ENCODE data around the gene GATA6. TPM values are rescaled to one million over a fixed set of nuclear protein-coding genes. Genes with fewer than 3 reads are reported as not detected.

Gene GATA6
- total RNA-seq, 1 donor from 2014 or later: 89.3 TPM

GRCh38 chr18:22149710-22150109, 19.7 kb upstream of the GATA6 start:
- intact Hi-C loops (cut with DNase I): no loop called here
- no peak for TF ChIP-seq CTCF (IDR thresholded peaks at IDR 0.05)
- no peak for DNase-seq (ENCODE audit: low spot score in 2 of 2)
- no peaks in the 10 kb centered on the region for H3K4me1 ChIP-seq
- no peaks in the 10 kb centered on the region for H3K36me3 ChIP-seq
- H3K9me3 ChIP-seq: no peaks in the 10 kb centered on the region
- H3K4me3 ChIP-seq: no peak overlapping the region
- H3K27me3 ChIP-seq: no peaks in the 10 kb centered on the region
- H3K27ac ChIP-seq: no peak overlapping the region

- Histone ChIP-seq H3K4me3 (no peak overlapping the region), H3K9me3 (no peaks in the 10 kb centered on the region), H3K4me1 (no peaks in the 10 kb centered on the region), H3K36me3 (no peaks in the 10 kb centered on the region), H3K27ac (no peak overlapping the region), H3K27me3 (no peaks in the 10 kb centered on the region)
- DNase-seq (ENCODE audit: low spot score in 2 of 2): no peak
- TF ChIP-seq CTCF (IDR thresholded peaks at IDR 0.05): no peak
- intact Hi-C loops (cut with DNase I): no loop called here
These were observed 17.3 kb upstream of the GATA6 start for GRCh38 chr18:22152093-22152492.

GRCh38 chr18:22153428-22153827, 16.0 kb upstream of the GATA6 start:
- Histone ChIP-seq H3K4me1 (no peaks in the 10 kb centered on the region), H3K27ac (no peak overlapping the region), H3K36me3 (no peaks in the 10 kb centered on the region), H3K27me3 (no peaks in the 10 kb centered on the region), H3K4me3 (no peak overlapping the region), H3K9me3 (no peaks in the 10 kb centered on the region)
- DNase-seq (ENCODE audit: low spot score in 2 of 2): no peak
- intact Hi-C loops (cut with DNase I): no loop called here
- TF ChIP-seq CTCF (IDR thresholded peaks at IDR 0.05): no peak

GRCh38 chr18:22155584-22155983, 13.8 kb upstream of the GATA6 start:
- DNase-seq (ENCODE audit: low spot score in 2 of 2): no peak
- Histone ChIP-seq H3K27me3 (no peaks in the 10 kb centered on the region), H3K36me3 (no peaks in the 10 kb centered on the region), H3K4me3 (no peak overlapping the region), H3K27ac (no peak overlapping the region), H3K4me1 (no peaks in the 10 kb centered on the region), H3K9me3 (no peaks in the 10 kb centered on the region)
- intact Hi-C loops (cut with DNase I): no loop called here
- no peak for TF ChIP-seq CTCF (IDR thresholded peaks at IDR 0.05)

- intact Hi-C loops (cut with DNase I): no loop called here
- TF ChIP-seq CTCF (IDR thresholded peaks at IDR 0.05): no peak
- Histone ChIP-seq H3K4me3 (no peak overlapping the region), H3K36me3 (no peaks in the 10 kb centered on the region), H3K27me3 (no peaks in the 10 kb centered on the region), H3K4me1 (no peaks in the 10 kb centered on the region), H3K27ac (no peak overlapping the region), H3K9me3 (no peaks in the 10 kb centered on the region)
- DNase-seq (ENCODE audit: low spot score in 2 of 2): no peak
These were observed 10.4 kb upstream of the GATA6 start for GRCh38 chr18:22159014-22159413.

- no peak for DNase-seq (ENCODE audit: low spot score in 2 of 2)
- Histone ChIP-seq H3K27me3 (no peaks in the 10 kb centered on the region), H3K4me3 (no peak overlapping the region), H3K4me1 (peaks cover 0 to 7% of the 10 kb centered on the region in 2 donors), H3K9me3 (no peaks in the 10 kb centered on the region), H3K27ac (no peak overlapping the region), H3K36me3 (no peaks in the 10 kb centered on the region)
- no peak for TF ChIP-seq CTCF (IDR thresholded peaks at IDR 0.05)
- intact Hi-C loops (cut with DNase I): loop anchor here (10.0 kb wide), 4 partner anchors 416 to 1046 kb away; partner anchors contain the start of genes ABHD3, MIB1 and ROCK1
These were observed 8.3 kb upstream of the GATA6 start for GRCh38 chr18:22161090-22161489.

Data from ascending aorta (tissue), 2 donors.